H7 (cell line): Measurements from ENCODE around the gene CXCL17. TPM values are rescaled to one million over a fixed set of nuclear protein-coding genes. Genes with fewer than 3 reads are reported as not detected.

Experiments used
- DNase-seq: peaks from one replicate; pipeline ENCODE4 v3.0.0; 2012
- H3K27me3 ChIP-seq: 2 replicates; pipeline ENCODE4 v1.6.0; 2011; ENCODE audit warnings: mild to moderate bottlenecking, low read length; ENCODE audit not compliant: control insufficient read depth, insufficient read depth
- H3K36me3 ChIP-seq: replicated peaks from 2 replicates; pipeline ENCODE4 v1.5.1; 2011; ENCODE audit warnings: low read length; ENCODE audit not compliant: control insufficient read depth, insufficient read depth
- H3K4me3 ChIP-seq: 2 replicates; pipeline ENCODE4 v1.5.1; 2011; ENCODE audit warnings: low read depth, mild to moderate bottlenecking, control low read depth, low read length, moderate library complexity; ENCODE audit not compliant: insufficient read depth
- total RNA-seq: library from RNA; depleted of rRNA; stranded (reverse); fragments of >200 nt; shearing (Covaris generic); gene quantifications from 2 replicates; pipeline ENCODE4 v1.2.3, GENCODE V29; 2014

The CXCL17 gene
- total RNA-seq, 1 experiment from 2014 or later: not detected

DNA sequence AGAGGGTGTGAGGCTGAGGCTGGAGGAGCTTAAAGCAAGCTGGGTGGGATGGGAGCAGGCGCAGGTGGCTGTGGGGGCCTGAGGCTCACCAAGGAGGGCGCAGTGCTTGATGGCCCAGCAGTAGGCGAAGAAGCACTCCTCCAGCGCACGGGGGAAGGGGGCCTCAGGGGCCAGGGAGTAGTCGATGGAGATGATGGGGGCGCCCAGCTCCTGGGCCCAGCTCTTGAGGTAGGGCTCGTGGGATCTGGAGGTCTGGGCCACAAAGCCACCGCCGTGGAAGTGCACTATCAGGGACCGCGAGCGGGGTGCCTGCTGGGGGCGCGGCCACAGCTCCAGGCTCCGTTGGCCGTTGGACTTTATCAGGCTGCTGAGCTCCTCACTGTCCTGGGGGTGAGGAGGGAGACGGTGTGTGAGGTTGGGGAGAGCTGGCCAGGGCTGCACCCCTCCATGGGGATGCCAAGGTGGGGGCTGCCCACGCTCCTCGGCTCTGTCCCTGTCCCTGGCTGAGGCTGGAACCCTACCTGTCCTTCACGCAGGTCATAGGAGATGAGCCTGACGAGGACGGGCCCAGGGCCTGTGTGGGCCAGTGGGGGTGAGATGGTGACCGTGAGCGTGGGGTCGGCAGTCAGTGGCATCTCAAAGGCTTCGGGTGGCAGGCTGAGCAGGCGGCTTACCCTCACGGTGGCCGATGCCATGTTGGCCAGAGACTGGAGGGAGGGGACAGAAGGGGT, 35.5 kb downstream of the CXCL17 start:
- no peak overlapping the region for H3K4me3 ChIP-seq
- H3K27me3 ChIP-seq: peaks cover 7% of the 10 kb centered on the region
- H3K36me3 ChIP-seq: peaks cover 1% of the 10 kb centered on the region
- peak; percentile 46 for DNase-seq

- peak; percentile 51 for DNase-seq
- H3K36me3 ChIP-seq: peaks cover 1% of the 10 kb centered on the region
- H3K27me3 ChIP-seq: peaks cover 10% of the 10 kb centered on the region
- no peak overlapping the region for H3K4me3 ChIP-seq
These were observed 36.6 kb downstream of the CXCL17 start for GRCh38 chr19:42406111-42406510.

DNA sequence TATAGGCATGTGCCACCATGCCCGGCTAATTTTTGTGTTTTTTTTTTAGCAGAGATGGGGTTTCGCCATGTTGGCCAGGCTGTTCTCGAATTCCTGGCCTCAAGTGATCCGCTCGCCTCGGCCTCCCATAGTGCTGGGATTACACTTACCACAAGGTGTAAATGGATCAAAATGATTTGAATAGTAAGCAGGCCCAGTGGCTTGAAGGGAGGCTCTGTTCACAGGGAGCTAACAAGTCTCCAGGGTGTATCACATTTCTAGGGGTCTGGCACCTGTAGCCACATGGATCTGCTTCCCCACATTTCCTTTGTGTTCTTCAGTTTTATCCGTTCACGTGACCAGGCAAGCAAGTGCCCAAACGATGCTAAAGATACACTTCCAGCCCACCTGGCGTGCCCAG, 39.2 kb downstream of the CXCL17 start:
- peaks cover 1% of the 10 kb centered on the region for H3K36me3 ChIP-seq
- no peak overlapping the region for H3K4me3 ChIP-seq
- peaks cover 10% of the 10 kb centered on the region for H3K27me3 ChIP-seq
- no peak for DNase-seq

DNA sequence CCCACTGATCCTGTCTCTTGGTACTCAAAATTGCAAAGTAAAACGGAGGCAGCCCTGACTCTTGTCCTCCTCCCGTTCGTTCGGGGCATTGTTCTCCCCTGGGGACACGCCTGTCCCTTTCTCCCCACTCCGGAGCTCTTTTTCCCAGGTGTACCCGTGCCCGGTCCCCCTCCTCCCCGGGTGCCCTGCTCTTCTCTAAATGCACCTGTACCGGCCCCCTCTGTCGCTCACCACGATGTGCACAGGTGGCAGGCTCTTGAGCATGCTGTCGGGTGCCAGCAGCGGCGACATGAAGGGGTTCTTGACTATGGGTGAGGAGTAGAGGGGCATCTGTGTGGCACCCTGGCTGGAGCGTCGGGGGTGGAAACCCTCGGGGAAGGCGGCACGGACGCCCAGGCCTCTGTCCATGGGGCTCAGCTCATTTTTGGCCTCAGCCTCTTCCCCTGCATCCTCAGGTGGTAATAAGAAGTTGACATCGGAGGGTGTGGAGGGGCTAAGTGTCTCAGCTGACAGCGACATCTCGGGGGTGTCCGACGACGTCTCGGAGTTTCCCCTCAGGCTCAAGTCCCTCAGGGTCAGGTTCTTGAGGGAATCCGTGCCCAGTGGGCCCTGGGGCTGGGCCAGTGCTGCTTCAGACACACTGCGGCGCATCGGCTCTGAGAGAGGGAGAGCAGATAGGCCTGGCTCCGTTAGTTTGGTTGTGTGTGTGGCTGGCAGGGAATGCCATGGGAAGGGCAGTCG, 40.2 kb downstream of the CXCL17 start:
- peak; percentile 74 for DNase-seq

DNA sequence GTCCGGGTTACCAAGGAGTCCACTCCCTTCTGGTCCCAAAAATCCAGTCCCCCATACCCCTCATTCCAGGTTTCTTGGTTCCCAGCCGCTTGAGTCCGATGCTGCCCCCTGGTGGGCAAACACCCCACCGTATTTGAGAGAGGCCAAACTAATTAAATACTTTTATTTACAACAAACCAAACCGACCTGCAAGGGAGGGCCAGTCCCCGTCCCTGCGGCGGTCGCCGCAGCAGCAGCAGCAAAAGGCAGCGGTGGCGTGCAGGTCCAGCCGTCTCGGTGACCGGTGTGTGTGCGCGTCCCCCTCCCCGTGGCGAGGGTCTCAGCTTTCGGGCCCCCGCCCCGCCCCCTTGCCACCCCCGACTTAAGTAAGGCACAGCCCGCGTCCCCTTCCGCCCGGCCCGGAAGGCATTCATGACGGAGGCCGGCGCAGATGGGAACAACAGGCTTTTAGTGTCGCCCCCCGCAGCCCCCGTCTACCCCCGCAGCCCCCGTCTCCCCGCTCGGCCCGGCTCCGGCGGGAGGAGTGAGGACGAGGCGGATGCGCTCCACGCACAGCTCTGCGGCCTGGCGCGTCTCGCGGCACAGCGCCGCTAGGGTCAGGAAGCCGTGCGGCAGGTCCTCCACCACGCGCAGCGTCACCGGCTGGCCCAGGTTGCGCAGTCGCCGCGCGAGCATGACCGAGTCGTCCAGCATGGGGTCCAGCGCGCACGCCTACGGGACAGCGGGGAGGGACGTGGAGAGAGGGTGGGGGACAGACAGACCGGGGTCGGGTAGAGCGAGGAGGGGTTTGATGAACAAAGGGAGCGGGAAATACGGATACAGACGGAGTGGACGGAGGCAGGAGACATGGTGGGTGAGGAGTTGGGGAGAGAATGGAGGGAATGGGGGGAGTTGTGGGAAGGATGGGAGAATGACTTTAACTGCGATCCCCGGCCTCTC, 41.1 kb downstream of the CXCL17 start:
- Histone ChIP-seq H3K4me3 (peak overlapping the region; percentile 64), H3K27me3 (peaks cover 10% of the 10 kb centered on the region), H3K36me3 (peaks cover 1% of the 10 kb centered on the region)
- peak; percentile 94 for DNase-seq

More for the DNA sequence above, 40.2 kb downstream of the CXCL17 start:
- Histone ChIP-seq H3K27me3 (peaks cover 10% of the 10 kb centered on the region), H3K4me3 (peak overlapping the region; percentile 64), H3K36me3 (peaks cover 1% of the 10 kb centered on the region)

GRCh38 chr19:42400404-42400803, 42.3 kb downstream of the CXCL17 start:
- Histone ChIP-seq H3K27me3 (peaks cover 10% of the 10 kb centered on the region), H3K36me3 (no peaks in the 10 kb centered on the region; the same call in 1 of the 2 replicates), H3K4me3 (no peak overlapping the region)
- no peak for DNase-seq

DNA sequence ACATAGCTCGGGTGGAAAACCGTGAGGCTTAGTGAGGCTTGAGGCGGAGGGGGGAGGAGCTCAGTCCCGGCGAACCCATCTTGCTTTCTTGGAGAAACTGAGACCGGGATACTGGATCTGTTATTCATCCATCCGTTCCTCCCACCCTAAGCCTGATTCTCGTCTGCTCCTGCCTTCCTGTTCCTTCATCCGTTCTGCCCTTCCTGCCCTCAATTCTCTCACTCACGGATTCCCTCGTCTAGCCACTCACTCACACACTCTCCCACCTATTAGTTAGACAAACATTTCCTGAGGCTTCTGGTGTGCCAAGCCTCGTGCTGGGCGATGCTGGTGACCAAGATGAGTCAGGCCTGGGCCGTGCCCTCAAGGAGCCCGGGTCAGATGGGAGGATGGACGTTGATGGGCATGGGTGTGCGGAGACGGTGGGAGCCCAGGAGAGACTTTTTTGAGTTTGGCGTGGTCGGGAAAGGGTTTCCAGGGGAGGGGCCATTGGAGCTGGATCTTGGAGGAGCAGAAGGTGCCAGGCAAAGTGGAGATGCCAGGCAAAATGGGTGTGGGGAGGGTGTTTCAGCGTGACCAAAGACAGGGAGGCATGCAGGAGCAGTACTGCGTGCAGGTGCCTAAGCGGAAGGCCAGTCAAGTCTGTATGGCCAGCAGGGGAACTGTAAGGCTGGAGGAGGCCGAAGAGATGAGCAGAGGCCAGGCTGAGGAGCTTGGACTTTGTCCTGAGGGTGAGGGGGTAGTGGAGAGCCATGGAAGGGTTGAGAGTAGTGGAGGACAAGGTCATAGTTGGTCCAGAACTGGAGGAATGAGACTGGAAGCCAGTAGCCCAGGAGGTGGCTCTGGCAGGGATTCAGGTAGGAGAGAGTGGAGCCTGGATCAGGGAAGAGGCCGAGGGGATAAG, 45.2 kb downstream of the CXCL17 start:
- Histone ChIP-seq H3K36me3 (no peaks in the 10 kb centered on the region), H3K27me3 (peaks cover 5% of the 10 kb centered on the region), H3K4me3 (peak overlapping the region; percentile 81)
- DNase-seq: no peak

- no peaks in the 10 kb centered on the region for H3K36me3 ChIP-seq
- H3K27me3 ChIP-seq: no peaks in the 10 kb centered on the region
- H3K4me3 ChIP-seq: peak overlapping the region; percentile 81
- DNase-seq: peak; percentile 100
These were observed 46.1 kb downstream of the CXCL17 start for GRCh38 chr19:42396381-42397262.

DNA sequence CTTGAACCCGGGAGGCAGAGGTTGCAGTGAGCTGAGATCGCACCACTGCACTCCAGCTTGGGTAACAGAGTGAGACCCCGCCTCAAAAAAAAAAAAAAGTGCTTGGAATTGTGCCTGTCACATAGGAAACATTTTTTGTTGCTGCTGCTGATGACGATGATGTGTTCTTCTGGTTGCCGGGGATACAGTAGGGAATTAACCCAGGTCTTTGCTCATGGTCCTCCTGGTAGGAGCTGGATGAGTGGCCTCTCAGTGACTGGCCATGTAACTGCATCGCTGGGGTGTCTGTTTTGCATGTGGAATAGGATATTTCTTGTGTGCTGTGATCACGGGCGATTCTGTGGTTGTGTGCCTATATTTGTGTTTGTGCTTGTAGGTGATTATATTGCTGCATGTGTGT, 48.0 kb downstream of the CXCL17 start:
- no peak for DNase-seq
- H3K4me3 ChIP-seq: no peak overlapping the region
- H3K36me3 ChIP-seq: no peaks in the 10 kb centered on the region

GRCh38 chr19:42392165-42392564, 50.6 kb downstream of the CXCL17 start:
- peak; percentile 32 for DNase-seq
- Histone ChIP-seq H3K4me3 (no peak overlapping the region), H3K36me3 (no peaks in the 10 kb centered on the region), H3K27me3 (peaks cover 17% of the 10 kb centered on the region)

More for the DNA sequence above, 48.0 kb downstream of the CXCL17 start:
- peaks cover 11% of the 10 kb centered on the region for H3K27me3 ChIP-seq

- no peak within 1 kb of the TSS for H3K4me3 ChIP-seq
- no peaks in the 10 kb centered on the region for H3K36me3 ChIP-seq
- DNase-seq: no peak
- peaks cover 17% of the 10 kb centered on the region for H3K27me3 ChIP-seq
These were observed 52.8 kb downstream of the CXCL17 start, which contains the start of gene CNFN for GRCh38 chr19:42389899-42390298. Gene CNFN (minus strand): TSS chr19:42390297. CDS start chr19:42389037, 1,260 bp downstream.

GRCh38 chr19:42388851-42389489, 53.8 kb downstream of the CXCL17 start:
- Histone ChIP-seq H3K27me3 (peaks cover 17% of the 10 kb centered on the region), H3K4me3 (no peak overlapping the region), H3K36me3 (no peaks in the 10 kb centered on the region)
- DNase-seq: peak; percentile 65
